Activated B cell treated with CpG ODN at 0.5 μM for 24 hours (primary cell): ENCODE results near the gene BFSP1. TPM values are rescaled to one million over a fixed set of nuclear protein-coding genes. Genes with fewer than 3 reads are reported as not detected.

Experiments
- ATAC-seq: fragments of 200-7000 bp; cut with Tn5 transposase; one replicate; pipeline ENCODE4 v1.10.0; 2021; ENCODE audit warnings: low read depth, mild to moderate bottlenecking, moderate library complexity
- CTCF ChIA-PET: fragments of 350-600 bp; sonication (Branson Sonifier 250); formaldehyde crosslinking; loops from one replicate; lab custom pipeline; 2021; ENCODE audit warnings: antibody characterized with exemption; lab: Charles Lee
- POLR2A ChIA-PET: fragments of 350-600 bp; sonication (Branson Sonifier 250); formaldehyde crosslinking; loops from one replicate; lab custom pipeline; 2021; ENCODE audit warnings: antibody characterized with exemption; lab: Charles Lee
- DNase-seq: peaks from one replicate; pipeline ENCODE4 v3.0.0; 2022
- H3K27ac Mint-ChIP-seq: one replicate; pipeline ENCODE4 v1.8.0; 2020; ENCODE audit warnings: mixed read lengths
- H3K27me3 Mint-ChIP-seq: one replicate; pipeline ENCODE4 v1.8.0; 2021; ENCODE audit warnings: mixed read lengths
- H3K36me3 Mint-ChIP-seq: one replicate; pipeline ENCODE4 v1.8.0; 2021; ENCODE audit warnings: low read depth, mixed read lengths
- H3K4me1 Mint-ChIP-seq: one replicate; pipeline ENCODE4 v1.8.0; 2021; ENCODE audit warnings: mixed read lengths
- H3K4me3 Mint-ChIP-seq: one replicate; pipeline ENCODE4 v1.8.0; 2020; ENCODE audit warnings: mild to moderate bottlenecking, mixed read lengths
- H3K9me3 Mint-ChIP-seq: one replicate; pipeline ENCODE4 v1.8.0; 2020; ENCODE audit warnings: mixed read lengths
- CTCF ChIP-seq: fragments of 200-600 bp; IDR thresholded peaks from one replicate; pipeline ENCODE4 v1.8.0; 2022; ENCODE audit warnings: antibody characterized with exemption, mild to moderate bottlenecking
- intact Hi-C: fragments of 100-400 bp; cut with micrococcal nuclease; formaldehyde crosslinking; loops from one replicate; pipeline ENCODE4 v1.15.1; 2024
- total RNA-seq: library from RNA; stranded (reverse); gene quantifications from 2 replicates; pipeline ENCODE4 v1.2.3, GENCODE V29; 2022

Gene BFSP1
- total RNA-seq, 1 donor from 2014 or later: not detected

GRCh38 chr20:17497821-17498580 lies 33.2 kb downstream of the BFSP1 start:
- POLR2A ChIA-PET: no interaction called here
- Mint-ChIP-seq H3K4me3 (no peak overlapping the region), H3K27ac (no peak overlapping the region), H3K9me3 (no peaks in the 10 kb centered on the region), H3K4me1 (no peaks in the 10 kb centered on the region), H3K36me3 (no peaks in the 10 kb centered on the region), H3K27me3 (peaks cover 12% of the 10 kb centered on the region)
- intact Hi-C loops: no loop called here
- CTCF ChIA-PET: no interaction called here
- no peak for TF ChIP-seq CTCF
- ATAC-seq (no peak), DNase-seq (no peak)

- no peak overlapping the region for H3K4me3 Mint-ChIP-seq
- DNase-seq: no peak
- H3K9me3 Mint-ChIP-seq: no peaks in the 10 kb centered on the region
Observed at GRCh38 chr20:17495826-17496225, 35.4 kb downstream of the BFSP1 start.

GRCh38 chr20:17494201-17494600 lies 37.0 kb downstream of the BFSP1 start:
- no peak overlapping the region for H3K27ac Mint-ChIP-seq
- intact Hi-C loops: no loop called here
- no peaks in the 10 kb centered on the region for H3K9me3 Mint-ChIP-seq
- H3K4me1 Mint-ChIP-seq: no peaks in the 10 kb centered on the region
- DNase-seq: no peak
- H3K27me3 Mint-ChIP-seq: peaks cover 5% of the 10 kb centered on the region
- ChIA-PET CTCF (no interaction called here), POLR2A (no interaction called here)
- no peaks in the 10 kb centered on the region for H3K36me3 Mint-ChIP-seq
- no peak for ATAC-seq
- no peak for TF ChIP-seq CTCF
- H3K4me3 Mint-ChIP-seq: no peak overlapping the region

More at GRCh38 chr20:17495826-17496225, 35.4 kb downstream of the BFSP1 start:
- intact Hi-C loops: no loop called here
- ChIA-PET POLR2A (no interaction called here), CTCF (no interaction called here)
- peaks cover 6% of the 10 kb centered on the region for H3K27me3 Mint-ChIP-seq
- no peak for ATAC-seq
- H3K36me3 Mint-ChIP-seq: no peaks in the 10 kb centered on the region
- H3K4me1 Mint-ChIP-seq: no peaks in the 10 kb centered on the region
- no peak for TF ChIP-seq CTCF
- H3K27ac Mint-ChIP-seq: no peak overlapping the region

- H3K4me3 Mint-ChIP-seq: no peak overlapping the region
- no peak for ATAC-seq
- intact Hi-C loops: no loop called here
Observed at GRCh38 chr20:17493173-17493572, 38.0 kb downstream of the BFSP1 start.

GRCh38 chr20:17491488-17491887 lies 39.7 kb downstream of the BFSP1 start:
- intact Hi-C loops: no loop called here
- no peak overlapping the region for H3K4me3 Mint-ChIP-seq
- no peaks in the 10 kb centered on the region for H3K9me3 Mint-ChIP-seq
- H3K36me3 Mint-ChIP-seq: no peaks in the 10 kb centered on the region
- no peak for TF ChIP-seq CTCF
- H3K4me1 Mint-ChIP-seq: no peaks in the 10 kb centered on the region
- no peak for DNase-seq
- CTCF ChIA-PET: no interaction called here
- H3K27me3 Mint-ChIP-seq: peaks cover 10% of the 10 kb centered on the region
- ATAC-seq: no peak
- POLR2A ChIA-PET: no interaction called here
- H3K27ac Mint-ChIP-seq: no peak overlapping the region

More at GRCh38 chr20:17493173-17493572, 38.0 kb downstream of the BFSP1 start:
- Mint-ChIP-seq H3K9me3 (no peaks in the 10 kb centered on the region), H3K4me1 (no peaks in the 10 kb centered on the region), H3K27me3 (peaks cover 7% of the 10 kb centered on the region), H3K27ac (no peak overlapping the region), H3K36me3 (no peaks in the 10 kb centered on the region)
- ChIA-PET CTCF (no interaction called here), POLR2A (no interaction called here)
- TF ChIP-seq CTCF: no peak
- DNase-seq: no peak
